ENCODE measurements around the gene BCAN. TPM values are rescaled to one million over a fixed set of nuclear protein-coding genes. Genes with fewer than 3 reads are reported as not detected.
A peak's percentile ranks its signal among the peaks of the same experiment; 100 is the strongest.

BCAN gene
- total and polyA plus RNA-seq, 2 experiments from 2014 or later, result not detected

DNA sequence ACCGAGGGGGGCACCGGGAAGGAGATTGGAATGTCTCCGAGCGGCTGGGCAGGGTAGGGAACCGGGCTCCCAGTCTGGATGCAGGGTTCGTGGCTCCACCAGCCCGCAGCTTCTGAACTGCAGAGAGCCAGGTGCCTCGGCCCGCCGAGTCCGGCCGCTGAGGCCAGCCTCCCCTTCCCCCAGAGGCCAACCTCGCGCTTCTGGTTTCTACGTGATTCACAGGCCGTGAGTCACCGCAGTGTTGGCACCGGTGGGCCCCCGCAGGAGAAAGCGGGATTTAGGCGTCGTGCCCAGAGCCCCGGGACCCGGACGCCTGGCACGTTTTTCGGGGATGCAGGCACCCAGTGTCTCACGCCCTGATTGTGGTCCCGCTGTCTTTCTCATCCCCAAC, 63.0 kb downstream of the BCAN start:
- H3K9ac ChIP-seq, result peak overlapping the region; percentile 78
- H3K79me2 ChIP-seq (ENCODE audit: insufficient read depth), result no peaks in the 10 kb centered on the region
- no peak overlapping the region for H3K27ac ChIP-seq
- H4K20me1 ChIP-seq (ENCODE audit: insufficient read depth), result no peaks in the 10 kb centered on the region
- no peaks in the 10 kb centered on the region for H3K9me3 ChIP-seq (ENCODE audit: low read depth)
- in situ Hi-C loops (cut with MboI), result no loop called here
- no peak for TF ChIP-seq EZH2 (IDR thresholded peaks at IDR 0.05; ENCODE audit: insufficient read depth, poor library complexity, severe bottlenecking)
- no peak for TF ChIP-seq EZH2phosphoT487 (IDR thresholded peaks at IDR 0.05; ENCODE audit: insufficient read depth, low read depth)
- peaks cover 26% of the 10 kb centered on the region for H3F3A ChIP-seq (ENCODE audit: insufficient read depth)
- H3K36me3 ChIP-seq (ENCODE audit: low read depth), result no peaks in the 10 kb centered on the region
- H3K27me3 ChIP-seq (replicated peaks; ENCODE audit: insufficient read depth), result no peaks in the 10 kb centered on the region
- 1% methylated on average over 20 to 29 of the region's 29 CpGs for WGBS, 2 experiments (ENCODE audit: low coverage in 1 of 2, low lambda C conversion rate in 2 of 2, missing lambda C conversion rate in 2 of 2)
- peak overlapping the region; percentile 87 for H3K4me2 ChIP-seq (ENCODE audit: unreplicated experiment)
- peak; percentile 92 for DNase-seq
- peak overlapping the region; percentile 71 for H3K4me3 ChIP-seq
- H3K4me1 ChIP-seq (ENCODE audit: insufficient read depth), result peaks cover 58% of the 10 kb centered on the region
- H2AFZ ChIP-seq, result peak overlapping the region; percentile 77
- no peaks in the 10 kb centered on the region for H3K9me2 ChIP-seq (ENCODE audit: insufficient read depth)

- H2AFZ ChIP-seq, result peak within 1 kb of the TSS; percentile 77
Observed at GRCh38 chr1:156705321-156705917, 63.5 kb downstream of the BCAN start, which contains the start of gene CRABP2. Gene CRABP2, minus strand, starts transcription at chr1:156705583. Its CDS starts 137 bp downstream, at chr1:156705446.

GRCh38 chr1:156705918-156706656, 64.2 kb downstream of the BCAN start:
- peak overlapping the region; percentile 78 for H3K9ac ChIP-seq
- peak overlapping the region; percentile 71 for H3K4me3 ChIP-seq
- peak overlapping the region; percentile 87 for H3K4me2 ChIP-seq (ENCODE audit: unreplicated experiment)
- H3F3A ChIP-seq (ENCODE audit: insufficient read depth), result peaks cover 30% of the 10 kb centered on the region
- H3K9me3 ChIP-seq (ENCODE audit: low read depth), result no peaks in the 10 kb centered on the region
- no peaks in the 10 kb centered on the region for H3K27me3 ChIP-seq (replicated peaks; ENCODE audit: insufficient read depth)
- peak; percentile 73 for DNase-seq
- in situ Hi-C loops (cut with MboI), result no loop called here
- 3% methylated on average over 32 to 45 of the region's 45 CpGs for WGBS, 2 experiments (ENCODE audit: low coverage in 1 of 2, low lambda C conversion rate in 2 of 2, missing lambda C conversion rate in 2 of 2)
- H3K4me1 ChIP-seq (ENCODE audit: insufficient read depth), result peaks cover 70% of the 10 kb centered on the region
- H3K36me3 ChIP-seq (ENCODE audit: low read depth), result no peaks in the 10 kb centered on the region
- peak overlapping the region; percentile 77 for H2AFZ ChIP-seq
- peak overlapping the region; percentile 73 for H3K27ac ChIP-seq
- no peak for TF ChIP-seq EZH2phosphoT487 (IDR thresholded peaks at IDR 0.05; ENCODE audit: insufficient read depth, low read depth)
- TF ChIP-seq EZH2 (IDR thresholded peaks at IDR 0.05; ENCODE audit: insufficient read depth, poor library complexity, severe bottlenecking), result no peak
- H3K9me2 ChIP-seq (ENCODE audit: insufficient read depth), result no peaks in the 10 kb centered on the region
- no peaks in the 10 kb centered on the region for H4K20me1 ChIP-seq (ENCODE audit: insufficient read depth)
- no peaks in the 10 kb centered on the region for H3K79me2 ChIP-seq (ENCODE audit: insufficient read depth)

More at GRCh38 chr1:156705321-156705917, 63.5 kb downstream of the BCAN start, which contains the start of gene CRABP2:
- DNase-seq, result peak; percentile 62
- Histone ChIP-seq H3K36me3 (ENCODE audit: low read depth) (no peaks in the 10 kb centered on the region), H3K27ac (peak within 1 kb of the TSS; percentile 73), H3K9me2 (ENCODE audit: insufficient read depth) (no peaks in the 10 kb centered on the region), H3K9me3 (ENCODE audit: low read depth) (no peaks in the 10 kb centered on the region), H3F3A (ENCODE audit: insufficient read depth) (peaks cover 30% of the 10 kb centered on the region), H3K79me2 (ENCODE audit: insufficient read depth) (no peaks in the 10 kb centered on the region), H3K4me1 (ENCODE audit: insufficient read depth) (peaks cover 63% of the 10 kb centered on the region), H3K27me3 (replicated peaks; ENCODE audit: insufficient read depth) (no peaks in the 10 kb centered on the region), H4K20me1 (ENCODE audit: insufficient read depth) (no peaks in the 10 kb centered on the region), H3K4me2 (ENCODE audit: unreplicated experiment) (peak within 1 kb of the TSS; percentile 87), H3K4me3 (peak within 1 kb of the TSS; percentile 71), H3K9ac (peak within 1 kb of the TSS; percentile 78)
- no peak for TF ChIP-seq EZH2 (IDR thresholded peaks at IDR 0.05; ENCODE audit: insufficient read depth, poor library complexity, severe bottlenecking)
- no peak for TF ChIP-seq EZH2phosphoT487 (IDR thresholded peaks at IDR 0.05; ENCODE audit: insufficient read depth, low read depth)
- WGBS, 2 experiments (ENCODE audit: low coverage in 1 of 2, low lambda C conversion rate in 2 of 2, missing lambda C conversion rate in 2 of 2), result 2% methylated on average over 34 to 42 of the region's 42 CpGs
- in situ Hi-C loops (cut with MboI), result no loop called here

- DNase-seq, result peak; percentile 71
- Histone ChIP-seq H3K36me3 (ENCODE audit: low read depth) (no peaks in the 10 kb centered on the region), H3K27me3 (replicated peaks; ENCODE audit: insufficient read depth) (no peaks in the 10 kb centered on the region), H3K9me2 (ENCODE audit: insufficient read depth) (no peaks in the 10 kb centered on the region), H4K20me1 (ENCODE audit: insufficient read depth) (no peaks in the 10 kb centered on the region), H3K9ac (peak overlapping the region; percentile 78), H3K4me2 (ENCODE audit: unreplicated experiment) (peak overlapping the region; percentile 87), H3K79me2 (ENCODE audit: insufficient read depth) (no peaks in the 10 kb centered on the region), H3K4me1 (ENCODE audit: insufficient read depth) (peaks cover 77% of the 10 kb centered on the region), H3K9me3 (ENCODE audit: low read depth) (no peaks in the 10 kb centered on the region), H3K27ac (peak overlapping the region; percentile 73), H2AFZ (peak overlapping the region; percentile 77), H3F3A (ENCODE audit: insufficient read depth) (peaks cover 30% of the 10 kb centered on the region), H3K4me3 (peak overlapping the region; percentile 71)
- in situ Hi-C loops (cut with MboI), result no loop called here
- 3 to 5% methylated on average over 12 to 24 of the region's 29 CpGs for WGBS, 2 experiments (ENCODE audit: low coverage in 1 of 2, low lambda C conversion rate in 2 of 2, missing lambda C conversion rate in 2 of 2)
- TF ChIP-seq EZH2 (IDR thresholded peaks at IDR 0.05; ENCODE audit: insufficient read depth, poor library complexity, severe bottlenecking), result no peak
- no peak for TF ChIP-seq EZH2phosphoT487 (IDR thresholded peaks at IDR 0.05; ENCODE audit: insufficient read depth, low read depth)
Observed at GRCh38 chr1:156706657-156707416, 64.9 kb downstream of the BCAN start.
